Keratinocyte (primary cell): ENCODE results near the gene LBHD1. TPM values are rescaled to one million over a fixed set of nuclear protein-coding genes. Genes with fewer than 3 reads are reported as not detected.

Experiments used
- DNase-seq: peaks from one replicate; pipeline ENCODE4 v3.0.0-alpha.2; 2011; ENCODE audit warnings: low read depth, missing footprints, low spot score
- FAIRE-seq: peaks from 2 replicates; lab custom pipeline; 2011; peaks lifted over from hg19 to GRCh38; lab: Jason Lieb, UNC
- H2AFZ ChIP-seq: 2 replicates; pipeline ENCODE4 v1.6.0; 2012; ENCODE audit warnings: low read length, control low read depth, inconsistent platforms; ENCODE audit not compliant: control insufficient read depth
- H3K27ac ChIP-seq: 2 replicates; pipeline ENCODE4 v1.5.1; 2011; ENCODE audit warnings: low read length; ENCODE audit not compliant: control insufficient read depth, insufficient read depth
- H3K27me3 ChIP-seq: 3 replicates; pipeline ENCODE4 v1.6.0; 2011; ENCODE audit warnings: low read length; ENCODE audit not compliant: control insufficient read depth, insufficient read depth; ENCODE audit errors: extremely low read depth
- H3K36me3 ChIP-seq, 2 experiments: 2 replicates in 1 of 2; 3 replicates in 1 of 2; pipeline ENCODE4 v1.5.1; 2011; ENCODE audit warnings: low read length in 2 of 2, mild to moderate bottlenecking in 1 of 2; ENCODE audit not compliant: control insufficient read depth in 2 of 2, insufficient read depth in 2 of 2; ENCODE audit errors: extremely low read depth in 1 of 2
- H3K4me1 ChIP-seq: 3 replicates; pipeline ENCODE4 v1.5.1; 2011; ENCODE audit warnings: low read length; ENCODE audit not compliant: control insufficient read depth, insufficient read depth; ENCODE audit errors: extremely low read depth
- H3K4me2 ChIP-seq: 3 replicates; pipeline ENCODE4 v1.6.0; 2011; ENCODE audit warnings: low read depth, low read length; ENCODE audit not compliant: control insufficient read depth, insufficient read depth; ENCODE audit errors: extremely low read depth
- H3K4me3 ChIP-seq, 3 experiments: fragments of 200-600 bp in 1 of 3; sonication (generic) in 1 of 3; 2 replicates in 2 of 3; 3 replicates in 1 of 3; pipeline ENCODE4 v1.5.1; 2011 to 2016; ENCODE audit warnings: low read length in 3 of 3, mild to moderate bottlenecking in 3 of 3, control low read depth in 2 of 3, inconsistent platforms in 1 of 3, low read depth in 1 of 3, mixed read lengths in 1 of 3, mixed run types in 1 of 3, moderate library complexity in 1 of 3; ENCODE audit not compliant: control insufficient read depth in 2 of 3, insufficient read depth in 2 of 3; ENCODE audit errors: extremely low read depth in 1 of 3
- H3K79me2 ChIP-seq: 2 replicates; pipeline ENCODE4 v1.6.0; 2012; ENCODE audit warnings: low read length; ENCODE audit not compliant: control insufficient read depth, insufficient read depth
- H3K9ac ChIP-seq: 3 replicates; pipeline ENCODE4 v1.6.0; 2011; ENCODE audit warnings: low read length; ENCODE audit not compliant: control insufficient read depth, insufficient read depth; ENCODE audit errors: extremely low read depth
- H3K9me1 ChIP-seq: 3 replicates; pipeline ENCODE4 v1.6.0; 2011; ENCODE audit warnings: low read length; ENCODE audit not compliant: control insufficient read depth, insufficient read depth; ENCODE audit errors: extremely low read depth
- H3K9me3 ChIP-seq: 2 replicates; pipeline ENCODE4 v1.5.1; 2012; ENCODE audit warnings: low read depth, low read length; ENCODE audit not compliant: control insufficient read depth
- H4K20me1 ChIP-seq: 3 replicates; pipeline ENCODE4 v1.6.0; 2011; ENCODE audit warnings: low read length; ENCODE audit not compliant: control insufficient read depth, insufficient read depth; ENCODE audit errors: extremely low read depth
- CTCF ChIP-seq, 3 experiments: IDR thresholded peaks in 1 of 3; conservative IDR thresholded peaks in 1 of 3; optimal IDR thresholded peaks in 1 of 3; 2 replicates in 2 of 3; 3 replicates in 1 of 3; pipeline versions ENCODE3 to v1.5.1; 2011; ENCODE audit warnings: low read length in 3 of 3, mild to moderate bottlenecking in 3 of 3, moderate library complexity in 2 of 3, control low read depth in 1 of 3, inconsistent platforms in 1 of 3; ENCODE audit not compliant: insufficient read depth in 2 of 3; ENCODE audit errors: extremely low read depth in 1 of 3
- EZH2 ChIP-seq: IDR thresholded peaks from one replicate; pipeline ENCODE4 v1.6.1; 2012; ENCODE audit warnings: inconsistent platforms, mild to moderate bottlenecking, low read length, moderate library complexity
- dilution Hi-C: fragments of 300-500 bp; cut with MboI; formaldehyde crosslinking; loops from one replicate; pipeline ENCODE4 v1.7.0; 2020; ENCODE audit warnings: low sequenced_read_pairs; ENCODE audit not compliant: extremely low pct_ligation_motif_present
- polyA minus RNA-seq, 3 experiments: library from RNA; depleted of rRNA, polyadenylated mRNA; stranded (reverse); fragments of >200 nt; gene quantifications; 1 replicate in 1 of 3; 2 replicates in 1 of 3; 3 replicates in 1 of 3; pipeline ENCODE4 v1.2.3, GENCODE V29; 2011
- polyA plus RNA-seq, 5 experiments: library from polyadenylated mRNA; depleted of rRNA in 3 of 5; stranded (reverse) in 3 of 5; stranded (forward) in 1 of 5; unstranded in 1 of 5; fragments of >200 nt; gene quantifications; 1 replicate in 1 of 5; 2 replicates in 3 of 5; 3 replicates in 1 of 5; pipeline versions ENCODE4 v1.2.1 to v1.2.3, GENCODE V29; 2011 to 2012; ENCODE audit warnings: missing spikeins in 2 of 5, low read depth in 1 of 5, low replicate concordance in 1 of 5

Gene LBHD1
- polyA plus RNA-seq (3.8 to 5.3 TPM (median 4.9 TPM) in 3 replicates), polyA minus RNA-seq (2.0 to 4.9 TPM (median 3.5 TPM) in 3 replicates)
- 0.27 TPM for polyA plus RNA-seq (2011; ENCODE audit: low read depth)
- polyA plus RNA-seq (2011; cell fraction: cytosol; rRNA removed) = 1.7 and 1.8 TPM in 2 replicates
- polyA plus RNA-seq (2011; cell fraction: nucleus; rRNA removed) = 19.4 and 20.1 TPM in 2 replicates
- 0.86 and 2.6 TPM in 2 replicates for polyA plus RNA-seq (2012; ENCODE audit: low replicate concordance)
- 4.2 TPM for polyA minus RNA-seq (2011; cell fraction: cytosol; rRNA and poly(A)+ RNA removed)
- polyA minus RNA-seq (2011; cell fraction: nucleus; rRNA and poly(A)+ RNA removed) = 3.5 and 6.0 TPM in 2 replicates

DNA sequence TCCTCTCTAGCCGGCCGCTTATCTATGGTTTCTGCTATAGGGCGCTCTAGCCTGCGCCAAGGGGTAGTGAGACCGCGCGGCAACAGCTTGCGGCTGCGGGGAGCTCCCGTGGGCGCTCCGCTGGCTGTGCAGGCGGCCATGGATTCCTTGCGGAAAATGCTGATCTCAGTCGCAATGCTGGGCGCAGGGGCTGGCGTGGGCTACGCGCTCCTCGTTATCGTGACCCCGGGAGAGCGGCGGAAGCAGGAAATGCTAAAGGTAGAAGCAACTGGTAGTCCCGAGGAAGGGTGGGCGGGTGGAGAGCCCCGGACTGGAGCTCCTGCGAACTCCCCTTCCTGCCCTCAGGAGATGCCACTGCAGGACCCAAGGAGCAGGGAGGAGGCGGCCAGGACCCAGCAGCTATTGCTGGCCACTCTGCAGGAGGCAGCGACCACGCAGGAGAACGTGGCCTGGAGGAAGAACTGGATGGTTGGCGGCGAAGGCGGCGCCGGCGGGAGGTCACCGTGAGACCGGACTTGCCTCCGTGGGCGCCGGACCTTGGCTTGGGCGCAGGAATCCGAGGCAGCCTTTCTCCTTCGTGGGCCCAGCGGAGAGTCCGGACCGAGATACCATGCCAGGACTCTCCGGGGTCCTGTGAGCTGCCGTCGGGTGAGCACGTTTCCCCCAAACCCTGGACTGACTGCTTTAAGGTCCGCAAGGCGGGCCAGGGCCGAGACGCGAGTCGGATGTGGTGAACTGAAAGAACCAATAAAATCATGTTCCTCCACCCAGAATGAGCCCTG is at the start of gene LBHD1, which contains the start of gene UQCC3:
Gene LBHD1, minus strand, starts transcription at position 660 of the 782 bp plus-strand sequence. CDS start 2,236 bp downstream, outside the sequence.
Gene UQCC3, plus strand, starts transcription at position 66 of the 782 bp plus-strand sequence. Its CDS starts 73 bp downstream, at position 139.
- Histone ChIP-seq H3K4me2 (peak within 1 kb of the TSS; percentile 81), H3K9me1 (no peaks in the 10 kb centered on the region), H3K4me3 (peak within 1 kb of the TSS; percentile 79 to 93 (median 91)), H4K20me1 (peaks cover under 1% of the 10 kb centered on the region), H2AFZ (peak within 1 kb of the TSS; percentile 96), H3K27ac (peak within 1 kb of the TSS; percentile 88), H3K4me1 (peaks cover 20% of the 10 kb centered on the region), H3K27me3 (no peaks in the 10 kb centered on the region), H3K79me2 (peaks cover 38% of the 10 kb centered on the region), H3K36me3 (peaks cover 16 to 24% of the 10 kb centered on the region in 2 experiments), H3K9me3 (no peaks in the 10 kb centered on the region), H3K9ac (peak within 1 kb of the TSS; percentile 93)
- DNase-seq (no peak), FAIRE-seq (no peak)
- TF ChIP-seq CTCF (optimal IDR thresholded peaks at IDR 0.05 in 1 of 3, IDR thresholded peaks at IDR 0.05 in 1 of 3, conservative IDR thresholded peaks at IDR 0.05 in 1 of 3; ENCODE audit: extremely low read depth in 1 of 3, insufficient read depth in 2 of 3, low read length in 3 of 3) (no peak), EZH2 (no peak)
- dilution Hi-C loops = no loop called here

GRCh38 chr11:62719302-62719978 is 47.4 kb upstream of the LBHD1 start:
- no peak for FAIRE-seq
- Histone ChIP-seq H3K4me1 (peaks cover 7% of the 10 kb centered on the region), H3K9me1 (no peaks in the 10 kb centered on the region), H3K4me2 (no peak overlapping the region), H3K9me3 (no peaks in the 10 kb centered on the region), H3K4me3 (no peak overlapping the region), H4K20me1 (no peaks in the 10 kb centered on the region), H3K36me3 (peaks cover 46 to 53% of the 10 kb centered on the region in 2 experiments), H3K79me2 (peaks cover 61% of the 10 kb centered on the region), H3K27me3 (no peaks in the 10 kb centered on the region), H3K27ac (no peak overlapping the region), H2AFZ (no peak overlapping the region), H3K9ac (no peak overlapping the region)
- no peak for DNase-seq
- dilution Hi-C loops = no loop called here
- TF ChIP-seq EZH2 (no peak), CTCF (optimal IDR thresholded peaks at IDR 0.05 in 1 of 3, IDR thresholded peaks at IDR 0.05 in 1 of 3, conservative IDR thresholded peaks at IDR 0.05 in 1 of 3; ENCODE audit: extremely low read depth in 1 of 3, insufficient read depth in 2 of 3, low read length in 3 of 3) (no peak)
